HEK293 (cell line): ENCODE measurements around the gene TGFB2.

Source experiments
- CTCF ChIA-PET: fragments of 350-600 bp; formaldehyde crosslinking; extraction: SDS; loops from one replicate; lab custom pipeline; 2021; ENCODE audit warnings: antibody characterized with exemption; lab: Yijun Ruan, JAX
- POLR2A ChIA-PET: fragments of 300-600 bp; formaldehyde crosslinking; extraction: SDS; loops from one replicate; lab custom pipeline; 2020; ENCODE audit warnings: antibody characterized with exemption, inconsistent platforms; lab: Yijun Ruan, JAX
- H3K27ac ChIP-seq: fragments of 200-500 bp; sonication (Bioruptor generic); 2 replicates; pipeline ENCODE4 v1.5.1; 2014; ENCODE audit warnings: low read depth, low read length, control low read depth, inconsistent platforms; ENCODE audit errors: extremely low read depth
- H3K36me3 ChIP-seq, 2 experiments: fragments of 200-500 bp in 1 of 2; sonication (Bioruptor generic) in 1 of 2; 1 replicate in 1 of 2; 2 replicates in 1 of 2; pipeline ENCODE4 v1.5.1; 2014 to 2017; ENCODE audit warnings: inconsistent platforms in 2 of 2, low read length in 2 of 2; ENCODE audit not compliant: control insufficient read depth in 2 of 2, insufficient read depth in 1 of 2
- H3K4me1 ChIP-seq: fragments of 200-500 bp; sonication (Bioruptor generic); 2 replicates; pipeline ENCODE4 v1.5.1; 2014; ENCODE audit warnings: mild to moderate bottlenecking, low read length, inconsistent platforms; ENCODE audit not compliant: control insufficient read depth, insufficient read depth
- H3K4me3 ChIP-seq: 2 replicates; pipeline ENCODE4 v1.5.1; 2011; ENCODE audit warnings: low read depth, mild to moderate bottlenecking, control low read depth, low read length, moderate library complexity
- H3K9me3 ChIP-seq: fragments of 200-500 bp; sonication (Bioruptor generic); 2 replicates; pipeline ENCODE4 v1.5.1; 2014; ENCODE audit warnings: low read depth, low read length, inconsistent platforms; ENCODE audit not compliant: control insufficient read depth, insufficient read depth
- HOXC10 ChIP-seq: sonication (generic); formaldehyde crosslinking; IDR thresholded peaks from 2 replicates; pipeline ENCODE4 v1.8.1; 2023; ENCODE audit warnings: mild to moderate bottlenecking, missing genetic modification reagents
- ZBTB10 ChIP-seq: fragments of 450-650 bp; formaldehyde crosslinking; IDR thresholded peaks from 2 replicates; pipeline ENCODE4 v1.5.1; 2016; ENCODE audit warnings: missing biosample characterization, missing genetic modification characterization
- ZBTB6 ChIP-seq: fragments of 450-650 bp; formaldehyde crosslinking; IDR thresholded peaks from 2 replicates; pipeline ENCODE4 v1.5.1; 2017; ENCODE audit warnings: missing biosample characterization, missing genetic modification characterization
- ZNF169 ChIP-seq: fragments of 450-650 bp; formaldehyde crosslinking; IDR thresholded peaks from 2 replicates; pipeline ENCODE4 v1.5.1; 2016; ENCODE audit warnings: missing biosample characterization, missing genetic modification characterization
- ZNF174 ChIP-seq: fragments of 450-650 bp; formaldehyde crosslinking; IDR thresholded peaks from 2 replicates; pipeline ENCODE4 v1.5.0; 2017; ENCODE audit warnings: missing biosample characterization, mild to moderate bottlenecking, missing genetic modification characterization
- ZNF26 ChIP-seq: fragments of 450-650 bp; formaldehyde crosslinking; IDR thresholded peaks from 2 replicates; pipeline ENCODE4 v1.5.1; 2016; ENCODE audit warnings: missing biosample characterization, missing genetic modification characterization
- ZNF266 ChIP-seq: fragments of 450-650 bp; formaldehyde crosslinking; IDR thresholded peaks from 2 replicates; pipeline ENCODE4 v1.5.1; 2016; ENCODE audit warnings: missing biosample characterization, missing genetic modification characterization, low read depth
- ZNF335 ChIP-seq: fragments of 450-650 bp; formaldehyde crosslinking; conservative IDR thresholded peaks from 2 replicates; pipeline ENCODE4 v1.5.1; 2016; ENCODE audit warnings: missing biosample characterization, missing genetic modification characterization
- ZNF530 ChIP-seq: fragments of 450-650 bp; formaldehyde crosslinking; IDR thresholded peaks from 2 replicates; pipeline ENCODE4 v1.5.1; 2016; ENCODE audit warnings: low read depth, missing biosample characterization, missing genetic modification characterization
- ZNF626 ChIP-seq: fragments of 450-650 bp; sonication (Bioruptor Pico); formaldehyde crosslinking; IDR thresholded peaks from 2 replicates; pipeline ENCODE4 v1.5.1; 2018; ENCODE audit warnings: missing biosample characterization, missing genetic modification characterization, inconsistent platforms
- ZNF645 ChIP-seq: fragments of 450-650 bp; formaldehyde crosslinking; IDR thresholded peaks from 2 replicates; pipeline ENCODE4; 2016; ENCODE audit warnings: missing biosample characterization, missing genetic modification characterization
- ZNF660 ChIP-seq: fragments of 450-650 bp; IDR thresholded peaks from 2 replicates; pipeline ENCODE4 v1.5.1; 2018; ENCODE audit warnings: missing biosample characterization, mild to moderate bottlenecking, missing genetic modification characterization
- ZNF670 ChIP-seq: fragments of 450-650 bp; formaldehyde crosslinking; IDR thresholded peaks from 2 replicates; pipeline ENCODE4 v1.5.1; 2016; ENCODE audit warnings: missing biosample characterization, missing genetic modification characterization, low read depth
- ZNF677 ChIP-seq: fragments of 450-650 bp; IDR thresholded peaks from 2 replicates; pipeline ENCODE4 v1.5.0; 2018; ENCODE audit warnings: missing biosample characterization, mild to moderate bottlenecking, missing genetic modification characterization, moderate library complexity
- ZNF768 ChIP-seq: fragments of 450-650 bp; formaldehyde crosslinking; IDR thresholded peaks from 2 replicates; pipeline ENCODE4 v1.5.1; 2018; ENCODE audit warnings: missing biosample characterization, mild to moderate bottlenecking, missing genetic modification characterization
- TF ChIP-seq, protein P1 (sequence below): fragments of 450-650 bp; formaldehyde crosslinking; IDR thresholded peaks from 2 replicates; pipeline ENCODE4 v1.5.1; 2016; ENCODE audit warnings: missing biosample characterization, missing genetic modification characterization
- TF ChIP-seq, protein P2 (sequence below): fragments of 450-650 bp; formaldehyde crosslinking; IDR thresholded peaks from 2 replicates; pipeline ENCODE4 v1.5.1; 2016; ENCODE audit warnings: missing biosample characterization, missing genetic modification characterization

TGFB2 gene

GRCh38 chr1:218466341-218467010, 121.3 kb downstream of the TGFB2 start:
- CTCF ChIA-PET: interaction anchor here (1.0 to 1.1 kb wide), 2 partner anchors 54 to 125 kb away, joined by 3 read pairs; no protein-coding TSS in a partner anchor
- H3K9me3 ChIP-seq: no peaks in the 10 kb centered on the region
- H3K4me1 ChIP-seq: no peaks in the 10 kb centered on the region
- H3K36me3 ChIP-seq: no peaks in the 10 kb centered on the region
- TF ChIP-seq ZNF530 (no peak), ZNF670 (tag by site-specific recombination) (no peak), ZNF677 (tag by site-specific recombination) (no peak), ZNF768 (tag by site-specific recombination) (no peak), ZNF26 (tag by site-specific recombination) (no peak), ZBTB10 (tag by site-specific recombination) (no peak), ZNF169 (tag by site-specific recombination) (no peak), ZBTB6 (no peak), ZNF174 (tag by site-specific recombination) (no peak), HOXC10 (CRISPR knock-in tag) (no peak), ZNF645 (tag by site-specific recombination) (no peak), ZNF660 (no peak), ZNF335 (tag by site-specific recombination) (no peak), ZNF626 (tag by site-specific recombination) (no peak), ZNF266 (no peak)
- TF ChIP-seq, protein P1, sequence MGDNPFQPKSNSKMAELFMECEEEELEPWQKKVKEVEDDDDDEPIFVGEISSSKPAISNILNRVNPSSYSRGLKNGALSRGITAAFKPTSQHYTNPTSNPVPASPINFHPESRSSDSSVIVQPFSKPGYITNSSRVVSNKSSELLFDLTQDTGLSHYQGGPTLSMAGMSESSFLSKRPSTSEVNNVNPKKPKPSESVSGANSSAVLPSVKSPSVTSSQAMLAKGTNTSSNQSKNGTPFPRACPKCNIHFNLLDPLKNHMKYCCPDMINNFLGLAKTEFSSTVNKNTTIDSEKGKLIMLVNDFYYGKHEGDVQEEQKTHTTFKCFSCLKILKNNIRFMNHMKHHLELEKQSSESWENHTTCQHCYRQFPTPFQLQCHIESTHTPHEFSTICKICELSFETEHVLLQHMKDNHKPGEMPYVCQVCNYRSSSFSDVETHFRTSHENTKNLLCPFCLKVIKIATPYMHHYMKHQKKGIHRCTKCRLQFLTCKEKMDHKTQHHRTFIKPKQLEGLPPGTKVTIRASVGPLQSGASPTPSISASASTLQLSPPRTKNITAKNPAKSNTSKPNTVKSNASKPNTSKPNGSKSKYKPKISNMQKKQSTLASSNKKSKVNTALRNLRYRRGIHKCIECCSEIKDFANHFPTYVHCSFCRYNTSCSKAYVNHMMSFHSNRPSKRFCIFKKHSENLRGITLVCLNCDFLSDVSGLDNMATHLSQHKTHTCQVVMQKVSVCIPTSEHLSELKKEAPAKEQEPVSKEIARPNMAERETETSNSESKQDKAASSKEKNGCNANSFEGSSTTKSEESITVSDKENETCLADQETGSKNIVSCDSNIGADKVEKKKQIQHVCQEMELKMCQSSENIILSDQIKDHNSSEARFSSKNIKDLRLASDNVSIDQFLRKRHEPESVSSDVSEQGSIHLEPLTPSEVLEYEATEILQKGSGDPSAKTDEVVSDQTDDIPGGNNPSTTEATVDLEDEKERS (tag by site-specific recombination): no peak
- TF ChIP-seq, protein P2, sequence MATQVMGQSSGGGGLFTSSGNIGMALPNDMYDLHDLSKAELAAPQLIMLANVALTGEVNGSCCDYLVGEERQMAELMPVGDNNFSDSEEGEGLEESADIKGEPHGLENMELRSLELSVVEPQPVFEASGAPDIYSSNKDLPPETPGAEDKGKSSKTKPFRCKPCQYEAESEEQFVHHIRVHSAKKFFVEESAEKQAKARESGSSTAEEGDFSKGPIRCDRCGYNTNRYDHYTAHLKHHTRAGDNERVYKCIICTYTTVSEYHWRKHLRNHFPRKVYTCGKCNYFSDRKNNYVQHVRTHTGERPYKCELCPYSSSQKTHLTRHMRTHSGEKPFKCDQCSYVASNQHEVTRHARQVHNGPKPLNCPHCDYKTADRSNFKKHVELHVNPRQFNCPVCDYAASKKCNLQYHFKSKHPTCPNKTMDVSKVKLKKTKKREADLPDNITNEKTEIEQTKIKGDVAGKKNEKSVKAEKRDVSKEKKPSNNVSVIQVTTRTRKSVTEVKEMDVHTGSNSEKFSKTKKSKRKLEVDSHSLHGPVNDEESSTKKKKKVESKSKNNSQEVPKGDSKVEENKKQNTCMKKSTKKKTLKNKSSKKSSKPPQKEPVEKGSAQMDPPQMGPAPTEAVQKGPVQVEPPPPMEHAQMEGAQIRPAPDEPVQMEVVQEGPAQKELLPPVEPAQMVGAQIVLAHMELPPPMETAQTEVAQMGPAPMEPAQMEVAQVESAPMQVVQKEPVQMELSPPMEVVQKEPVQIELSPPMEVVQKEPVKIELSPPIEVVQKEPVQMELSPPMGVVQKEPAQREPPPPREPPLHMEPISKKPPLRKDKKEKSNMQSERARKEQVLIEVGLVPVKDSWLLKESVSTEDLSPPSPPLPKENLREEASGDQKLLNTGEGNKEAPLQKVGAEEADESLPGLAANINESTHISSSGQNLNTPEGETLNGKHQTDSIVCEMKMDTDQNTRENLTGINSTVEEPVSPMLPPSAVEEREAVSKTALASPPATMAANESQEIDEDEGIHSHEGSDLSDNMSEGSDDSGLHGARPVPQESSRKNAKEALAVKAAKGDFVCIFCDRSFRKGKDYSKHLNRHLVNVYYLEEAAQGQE (tag by site-specific recombination): no peak
- no peak overlapping the region for H3K4me3 ChIP-seq
- H3K27ac ChIP-seq: no peak overlapping the region
- POLR2A ChIA-PET: no interaction called here
